GM21528 (cell line): ENCODE measurements around the gene KCNQ5.

Experiments used
- ATAC-seq: cut with Tn5 transposase; IDR thresholded peaks from one replicate; pipeline ENCODE4 v1.9.1; 2021; ENCODE audit warnings: mild to moderate bottlenecking, moderate library complexity; ENCODE audit not compliant: unreplicated experiment, low FRiP score

KCNQ5 gene

DNA sequence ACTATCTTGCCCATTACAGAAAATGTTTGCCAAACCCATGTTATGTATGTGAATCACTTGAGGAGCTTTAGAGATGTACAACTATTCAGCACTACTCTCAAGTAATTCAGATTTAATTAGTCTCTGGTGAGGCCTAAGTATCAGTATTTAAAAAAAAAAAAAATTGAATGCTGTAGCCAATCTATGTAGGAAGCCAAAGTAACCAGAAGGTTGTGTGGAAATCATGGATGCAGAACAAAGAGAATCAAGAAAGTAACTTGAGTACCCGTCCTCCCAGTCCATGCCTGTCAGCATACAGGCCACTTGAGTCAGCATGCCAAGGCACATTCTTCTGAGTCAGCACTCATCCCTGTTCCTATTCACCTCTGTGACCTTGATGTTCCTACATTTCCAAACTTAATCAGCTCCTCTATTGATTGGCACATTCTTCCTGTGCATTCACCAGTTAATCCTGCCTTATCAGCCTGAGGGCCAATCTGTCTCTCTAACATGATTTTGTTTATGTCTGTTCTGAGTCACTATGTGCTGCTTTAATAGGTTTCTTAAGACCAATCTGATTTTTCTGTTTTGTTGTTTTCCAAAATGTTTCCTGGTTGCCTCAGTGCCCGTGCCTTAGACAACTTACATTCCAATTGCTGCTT is 165.6 kb downstream of the KCNQ5 start:
- no peak for ATAC-seq

GRCh38 chr6:72788188-72788587 is 166.3 kb downstream of the KCNQ5 start:
- no peak for ATAC-seq

DNA sequence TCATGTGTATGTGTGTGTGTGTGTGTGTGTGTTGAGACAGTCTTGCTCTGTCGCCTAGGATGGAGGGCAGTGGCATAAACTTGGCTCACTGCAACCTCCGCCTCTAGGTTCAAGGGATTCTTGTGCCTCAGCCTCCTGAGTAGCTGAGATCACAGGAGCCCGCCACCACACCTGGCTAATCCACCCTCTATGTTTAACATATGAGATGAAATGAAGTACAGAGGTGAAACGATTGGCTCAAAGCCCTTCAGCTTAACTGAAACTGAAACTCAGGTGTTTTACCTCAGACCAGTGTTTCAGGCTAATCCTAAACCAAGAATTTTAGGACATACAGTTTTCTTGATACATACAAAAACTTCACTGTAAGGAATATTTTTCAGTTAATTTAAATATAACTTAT is 167.3 kb downstream of the KCNQ5 start:
- no peak for ATAC-seq

GRCh38 chr6:72792692-72793091 is 170.8 kb downstream of the KCNQ5 start:
- ATAC-seq, result no peak

DNA sequence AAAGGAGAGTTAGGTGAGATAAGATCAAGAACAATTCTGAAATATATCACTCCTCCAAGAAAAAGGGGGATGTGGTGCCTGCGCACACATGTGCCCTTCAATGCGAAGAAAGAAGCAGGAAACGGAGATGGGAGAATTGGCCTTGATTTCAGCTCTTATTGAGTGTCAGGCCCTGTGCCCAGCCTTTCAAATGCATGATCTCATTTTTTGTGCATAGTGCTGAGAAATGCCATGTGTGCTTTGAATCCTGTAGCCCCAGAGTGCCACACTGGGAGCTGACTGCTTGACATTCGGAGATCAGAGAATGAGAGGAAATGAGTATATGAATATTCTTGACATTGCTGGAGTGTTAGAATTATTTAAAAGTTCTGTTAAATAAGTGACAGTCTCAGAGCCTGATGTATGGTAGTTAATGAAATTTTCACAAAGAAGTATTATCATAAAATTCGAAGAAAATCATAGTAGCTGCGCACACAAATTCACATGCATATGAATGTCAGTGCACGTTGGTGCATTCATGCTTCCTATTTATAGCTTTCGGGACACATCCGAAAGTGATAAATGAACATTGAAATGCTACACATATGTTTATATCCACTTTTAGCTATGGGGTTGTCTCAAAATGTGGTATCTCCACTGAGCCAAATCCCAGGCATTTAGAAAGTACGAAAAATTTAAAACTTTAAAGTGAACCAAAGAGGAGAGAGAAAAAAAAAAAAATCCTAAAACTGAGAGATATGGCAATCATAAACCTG is 172.0 kb downstream of the KCNQ5 start:
- ATAC-seq, result no peak

- ATAC-seq, result no peak
Observed at GRCh38 chr6:72798196-72798595, 176.3 kb downstream of the KCNQ5 start.

DNA sequence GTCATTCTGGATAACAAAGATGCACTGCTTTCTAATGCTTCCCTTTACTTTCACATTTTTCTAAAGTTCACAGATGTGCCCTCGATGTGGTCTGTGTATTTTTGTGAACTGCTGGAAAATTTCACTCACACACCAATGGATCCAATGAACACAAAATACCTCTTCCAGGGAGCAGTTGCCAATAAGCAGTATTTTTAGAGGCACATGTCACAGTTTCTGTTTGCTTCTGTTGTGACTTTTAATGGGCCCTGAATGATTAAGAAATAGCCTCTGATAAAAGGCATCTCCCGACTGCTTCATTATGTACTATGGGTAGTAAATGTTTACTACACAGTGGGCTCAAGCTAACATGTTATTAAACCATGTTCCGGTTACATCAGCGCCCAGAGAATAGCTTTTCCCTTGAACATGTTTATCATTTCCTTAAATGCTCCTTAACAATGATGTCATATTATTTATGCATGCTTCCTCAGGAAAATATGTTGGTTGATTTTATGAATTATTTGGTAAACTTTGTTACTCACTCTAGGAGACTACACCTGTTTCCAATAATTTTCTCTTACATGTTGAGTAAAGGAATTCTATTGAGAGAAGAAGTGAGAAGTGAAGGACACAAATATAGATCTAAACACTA is 188.0 kb downstream of the KCNQ5 start:
- ATAC-seq, result no peak

DNA sequence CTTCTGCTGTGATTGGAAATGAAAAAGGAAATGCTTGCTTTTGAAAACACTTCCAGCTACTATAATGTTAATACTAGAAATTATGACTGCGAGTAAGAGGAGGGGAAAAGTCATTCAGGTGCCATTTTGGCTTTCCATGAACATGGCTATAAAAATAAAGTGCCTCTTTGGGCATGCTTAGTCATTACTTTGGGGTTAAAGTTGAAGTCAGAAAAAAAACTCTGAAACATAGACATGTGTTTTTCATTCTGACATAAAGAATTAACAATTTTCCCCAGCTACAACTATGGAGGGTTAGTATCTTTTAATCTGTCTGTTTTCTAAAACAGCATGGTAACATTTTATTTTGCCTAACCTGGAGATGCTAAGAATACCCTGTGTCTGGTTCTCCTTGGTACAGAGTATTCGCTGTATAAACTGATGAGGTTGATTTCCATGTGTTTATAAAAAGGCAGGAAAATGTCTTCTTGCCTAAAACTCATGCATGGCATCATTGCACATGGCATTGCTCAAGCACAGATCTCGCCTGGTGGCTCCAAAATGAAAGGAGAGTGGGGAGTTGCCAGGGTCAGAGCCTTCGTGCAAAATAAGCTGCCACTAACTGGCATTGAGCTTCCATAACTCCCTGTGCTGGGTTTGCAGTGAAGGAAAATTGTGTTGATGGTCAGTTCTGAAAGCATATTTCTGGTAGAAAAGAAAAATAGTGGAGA is 188.9 kb downstream of the KCNQ5 start:
- ATAC-seq, result no peak

DNA sequence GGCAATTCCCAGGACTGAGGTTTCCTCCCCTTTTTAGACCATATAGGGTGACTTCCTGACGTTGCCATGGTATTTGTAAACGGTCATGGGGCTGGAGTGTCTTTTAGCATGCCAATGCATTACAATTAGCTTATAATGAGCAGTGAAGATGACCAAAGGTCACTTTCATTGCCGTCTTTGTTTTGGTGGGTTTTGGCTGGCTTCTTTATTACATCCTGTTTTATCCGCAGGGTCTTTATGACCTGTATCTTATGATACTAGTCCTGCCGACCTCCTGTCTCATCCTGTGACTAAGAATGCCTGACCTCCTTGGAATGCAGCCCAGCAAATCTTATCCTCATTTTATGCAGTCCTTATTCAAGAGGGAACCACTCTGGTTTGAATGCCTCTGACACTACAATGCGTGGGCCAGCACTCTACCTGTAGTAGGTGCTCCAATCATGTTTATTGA is 190.1 kb downstream of the KCNQ5 start:
- no peak for ATAC-seq

DNA sequence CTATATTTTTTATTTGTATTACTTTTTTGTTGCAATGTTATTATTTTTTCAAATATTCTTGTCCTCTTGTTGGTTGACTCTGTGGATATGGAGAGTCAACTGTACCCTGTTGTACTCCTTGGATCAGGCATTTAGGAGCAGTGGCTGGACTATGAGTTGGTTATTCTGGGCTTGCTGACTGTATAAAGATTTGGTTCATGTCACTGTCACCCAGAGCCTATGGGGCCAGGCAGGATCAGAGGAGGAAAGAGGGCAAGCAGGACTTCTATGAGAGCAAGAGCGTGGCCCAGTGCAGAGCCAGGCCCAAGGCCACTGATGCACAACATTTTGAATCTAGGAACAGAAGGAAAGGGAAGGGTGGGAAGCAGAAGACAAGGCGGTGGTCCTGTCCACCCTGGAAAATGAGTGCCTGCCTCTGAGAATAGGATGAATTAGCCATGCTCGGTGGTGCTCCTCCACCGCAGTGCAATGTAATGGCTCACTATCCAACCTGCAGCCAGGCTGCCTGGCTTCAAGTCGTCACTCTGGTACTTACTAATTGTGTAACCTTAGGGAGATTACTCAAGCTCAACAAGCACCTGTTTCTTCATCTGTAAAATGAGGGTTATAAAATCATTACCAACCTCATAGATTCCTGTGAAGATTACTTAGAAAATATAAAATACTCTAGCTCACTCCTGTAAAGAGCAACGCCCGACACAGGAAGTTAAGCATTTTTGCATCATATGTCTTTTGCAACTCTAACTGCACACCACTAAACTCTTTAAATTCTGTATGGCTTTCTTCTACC is 192.1 kb downstream of the KCNQ5 start:
- no peak for ATAC-seq

DNA sequence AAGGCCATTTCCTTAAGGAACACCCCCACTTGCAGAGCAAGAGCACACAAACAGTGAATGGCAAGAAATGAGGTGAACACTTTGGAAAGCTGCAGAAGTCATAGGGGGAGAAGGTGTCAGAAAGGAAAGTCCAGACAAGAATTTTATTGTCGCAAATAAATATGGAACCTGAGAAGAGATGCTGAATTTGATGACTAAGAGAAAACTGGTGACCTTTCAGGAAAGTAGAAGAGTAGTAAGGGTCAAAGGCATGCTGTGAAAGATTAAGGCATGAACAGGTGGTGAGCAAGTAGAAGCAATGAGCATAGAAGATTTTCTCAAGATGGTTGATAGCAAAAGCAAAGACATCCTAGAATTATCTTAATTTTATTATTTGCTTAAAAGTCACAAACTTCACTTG is 194.2 kb downstream of the KCNQ5 start:
- no peak for ATAC-seq

DNA sequence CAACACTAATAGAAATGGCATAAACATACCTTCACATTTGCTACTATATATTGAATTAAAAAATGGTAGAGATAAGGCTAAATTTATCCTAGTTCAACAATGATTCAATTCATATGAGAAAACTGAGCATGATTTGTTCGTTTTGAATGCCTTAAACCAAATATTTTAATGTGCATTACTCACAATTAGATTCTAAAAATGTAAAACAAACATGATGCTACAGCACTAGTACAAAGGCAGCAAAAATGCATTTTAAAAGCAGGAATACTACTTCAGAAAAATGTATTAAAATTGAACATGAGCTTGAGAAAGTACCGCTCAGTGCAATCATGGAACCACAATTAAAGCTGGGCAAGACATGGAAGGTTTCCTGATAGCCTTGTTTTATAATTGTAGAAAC is 195.3 kb downstream of the KCNQ5 start:
- no peak for ATAC-seq

DNA sequence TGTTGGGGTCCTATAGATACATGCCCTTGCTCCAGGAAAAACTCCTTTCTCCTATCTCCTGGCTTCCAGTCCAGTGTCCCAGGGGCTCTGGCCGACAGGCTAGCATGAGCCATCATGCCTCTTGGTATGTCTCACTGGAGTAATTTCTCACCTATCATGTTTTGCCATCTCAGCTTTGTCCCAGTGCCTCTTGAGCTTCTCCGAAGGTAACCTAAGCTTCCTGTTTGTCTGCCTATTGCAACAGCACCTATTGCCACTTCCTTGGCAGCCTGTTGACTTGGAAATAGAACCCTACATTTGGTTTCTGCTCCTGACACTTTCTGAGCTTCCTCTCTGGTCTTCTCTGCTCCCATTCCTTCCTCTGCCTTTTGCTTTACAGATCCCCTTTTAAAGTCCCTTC is 197.7 kb downstream of the KCNQ5 start:
- ATAC-seq, result no peak

GRCh38 chr6:72820153-72820552 is 198.3 kb downstream of the KCNQ5 start:
- no peak for ATAC-seq

- ATAC-seq, result no peak
Observed at GRCh38 chr6:72820906-72821305, 199.0 kb downstream of the KCNQ5 start.

DNA sequence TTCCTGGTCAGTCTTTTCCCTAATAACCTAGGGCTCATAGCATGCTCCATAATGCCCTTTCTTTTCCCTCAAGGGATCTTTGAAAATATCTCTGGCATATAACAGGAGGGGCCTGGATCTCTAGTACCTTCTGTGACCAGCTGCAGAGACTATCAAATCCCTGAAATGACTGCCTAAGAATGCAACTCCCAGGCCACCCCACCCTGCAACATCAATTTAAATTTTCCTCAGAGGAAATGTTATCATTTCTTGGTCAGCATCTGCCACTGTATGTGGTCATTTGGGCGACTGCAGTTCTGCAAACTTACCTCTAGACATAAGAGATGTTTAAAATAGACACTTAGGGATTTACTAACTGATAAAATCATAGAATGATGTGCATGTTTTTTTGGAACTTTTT is 200.2 kb downstream of the KCNQ5 start:
- no peak for ATAC-seq

GRCh38 chr6:72822691-72823090 is 200.8 kb downstream of the KCNQ5 start:
- no peak for ATAC-seq

- ATAC-seq, result peak; percentile 53
Observed at GRCh38 chr6:72824833-72825232, 203.0 kb downstream of the KCNQ5 start.

DNA sequence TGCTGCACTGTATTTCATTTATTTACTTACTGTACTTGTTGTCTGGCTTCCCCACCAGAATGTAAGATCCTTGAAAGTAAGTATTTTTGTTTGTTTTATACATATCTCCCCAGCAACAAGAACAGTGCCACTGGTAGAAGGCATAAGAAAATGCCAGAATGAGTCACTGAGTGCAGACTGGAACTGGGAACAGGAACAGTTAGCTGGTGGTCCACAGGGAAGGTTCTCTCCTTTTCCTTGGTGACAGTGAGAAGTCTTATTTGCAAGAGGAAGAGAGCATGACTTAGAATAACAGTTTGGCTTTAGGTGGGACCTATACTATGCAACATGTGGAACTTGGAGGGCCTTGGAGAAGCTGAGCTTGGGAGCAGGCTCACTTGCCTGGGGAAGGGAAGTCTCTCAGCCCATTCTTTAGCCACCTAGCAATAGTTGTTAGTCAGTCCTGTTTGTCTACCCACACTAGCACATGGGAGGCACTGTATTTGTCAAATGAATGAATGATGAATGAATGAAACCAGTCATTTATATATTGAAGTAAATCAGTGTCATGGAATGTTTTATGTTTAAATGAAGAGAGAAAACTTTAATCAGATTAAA is 203.5 kb downstream of the KCNQ5 start:
- ATAC-seq, result peak; percentile 45

GRCh38 chr6:72826037-72826436 is 204.2 kb downstream of the KCNQ5 start:
- ATAC-seq, result no peak
